Inflammatory macrophage (primary cell): ENCODE measurements around the gene SCAMP4.
A peak's percentile ranks its signal among the peaks of the same experiment; 100 is the strongest.

Source experiments
- DNase-seq, 2 donors: peaks; one replicate each; pipeline ENCODE4 v3.0.0-alpha.2; 2020 to 2022
- total RNA-seq, 18 experiments: gene quantifications; one replicate each; lab custom pipeline; 2026; ENCODE audit warnings: mixed read lengths in 6 of 18, inconsistent platforms in 2 of 18; lab: John Stamatoyannopoulos, UW

SCAMP4 gene, protein sequence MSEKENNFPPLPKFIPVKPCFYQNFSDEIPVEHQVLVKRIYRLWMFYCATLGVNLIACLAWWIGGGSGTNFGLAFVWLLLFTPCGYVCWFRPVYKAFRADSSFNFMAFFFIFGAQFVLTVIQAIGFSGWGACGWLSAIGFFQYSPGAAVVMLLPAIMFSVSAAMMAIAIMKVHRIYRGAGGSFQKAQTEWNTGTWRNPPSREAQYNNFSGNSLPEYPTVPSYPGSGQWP
- 9.1 to 50.9 (median 18.9) reads per million in 18 experiments for total RNA-seq

DNA sequence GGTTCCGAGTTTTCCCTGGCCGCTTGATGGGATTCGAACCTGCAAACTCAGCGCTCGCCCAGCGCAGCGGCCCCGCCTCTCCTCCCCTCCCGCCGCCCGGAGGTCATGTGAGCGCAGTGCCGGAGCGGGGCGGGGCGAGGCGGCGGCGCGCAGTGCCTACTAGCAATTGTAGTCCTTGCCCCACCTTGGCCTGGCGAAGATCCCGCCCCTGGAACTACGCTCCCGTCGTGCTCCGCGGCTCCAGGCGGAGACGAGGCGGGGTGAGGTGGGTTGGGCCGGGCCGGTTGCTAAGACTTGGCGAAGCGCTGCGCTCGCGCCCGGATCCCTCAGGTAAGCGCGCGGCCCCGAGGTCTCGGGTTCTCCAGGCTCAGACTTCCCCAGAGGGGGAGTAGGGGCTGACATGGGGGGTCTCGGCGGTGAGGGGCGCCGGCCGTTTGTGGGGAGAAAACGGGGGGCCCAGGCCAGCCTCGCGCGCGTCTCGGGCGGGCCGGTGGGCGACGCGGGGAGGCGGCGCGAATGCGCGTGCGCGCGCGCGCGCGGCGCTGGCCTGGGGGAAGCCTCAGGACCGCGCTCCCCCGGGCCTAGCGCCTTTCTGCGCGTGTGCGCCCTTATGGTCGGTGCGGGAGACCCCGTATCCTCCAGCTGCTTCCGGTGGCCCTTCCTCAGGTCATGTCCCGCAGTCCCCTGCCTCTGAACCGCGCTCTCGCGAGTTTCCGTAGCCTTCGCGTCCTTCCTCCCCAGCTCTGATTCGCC is at the start of gene SCAMP4, which contains the start of gene ADAT3:
SCAMP4 (plus strand) TSS at position 290 of the 753 bp plus-strand sequence. CDS start 9,621 bp downstream, outside the sequence.
ADAT3 (plus strand) TSS at position 290 of the 753 bp plus-strand sequence. CDS start 6,649 bp downstream, outside the sequence.
- DNase-seq = peak; percentile 98 to 99

- DNase-seq = peak; percentile 45 to 73
Observed at GRCh38 chr19:1855828-1856255, 49.4 kb upstream of the SCAMP4 start.

DNA sequence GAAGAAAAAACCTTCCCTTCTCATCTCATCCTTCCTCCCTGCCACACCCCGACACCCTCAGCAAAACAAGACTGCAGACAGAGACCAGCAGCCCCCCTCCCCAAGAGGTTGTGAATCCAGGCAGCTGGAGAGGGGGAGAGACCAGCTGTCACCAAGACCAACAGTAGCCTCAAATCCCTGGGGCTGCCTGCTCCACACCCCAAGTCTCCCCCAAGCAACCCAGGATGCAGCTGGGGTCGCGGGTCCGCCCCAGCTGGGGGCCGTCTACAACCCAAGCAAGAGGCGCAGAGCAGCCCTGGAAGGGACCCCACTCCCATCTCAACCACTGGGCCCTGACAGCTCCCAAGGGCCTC is 48.9 kb upstream of the SCAMP4 start:
- no peak for DNase-seq

GRCh38 chr19:1856698-1857603 is 48.2 kb upstream of the SCAMP4 start:
- DNase-seq = peak; percentile 91 to 92

DNA sequence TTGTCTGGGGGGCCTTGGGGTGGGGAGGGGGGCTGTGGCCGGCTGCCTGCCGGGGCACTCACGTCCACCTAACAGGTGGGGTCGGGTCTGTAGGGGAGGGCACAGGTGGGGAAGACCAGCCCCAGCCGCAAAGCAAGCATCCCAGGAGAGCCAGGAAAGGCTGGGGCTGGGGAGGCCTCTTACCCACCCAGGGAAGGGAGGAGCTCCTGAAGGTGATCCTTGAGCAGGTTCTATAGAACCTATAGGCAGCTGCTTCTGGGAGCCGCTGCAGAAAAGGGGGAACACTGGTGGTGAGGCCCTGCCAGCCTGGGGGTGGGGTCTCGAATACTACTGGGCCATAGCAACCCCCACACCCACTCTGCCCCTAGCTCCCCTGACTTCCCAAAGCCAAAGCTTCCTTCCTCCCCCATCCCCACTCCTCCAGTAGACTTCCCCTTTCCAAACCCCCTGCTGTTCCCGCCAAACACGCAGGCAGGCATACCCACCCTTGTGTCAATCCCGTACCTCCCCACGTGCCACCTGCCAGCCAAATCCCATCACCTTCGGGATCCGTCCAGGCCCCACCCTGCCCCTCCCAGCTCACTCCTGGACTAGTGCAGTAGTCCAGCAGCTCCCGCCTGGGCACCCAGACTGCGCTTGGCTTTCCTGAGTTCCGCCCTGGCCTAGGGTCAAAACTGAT is 47.4 kb upstream of the SCAMP4 start:
- peak; percentile 50 to 76 for DNase-seq

- DNase-seq = no peak
Observed at GRCh38 chr19:1858412-1859081, 46.7 kb upstream of the SCAMP4 start.

GRCh38 chr19:1859331-1859781 is 45.8 kb upstream of the SCAMP4 start:
- no peak for DNase-seq

- peak; percentile 35 to 75 for DNase-seq
Observed at GRCh38 chr19:1860042-1860775, 45.0 kb upstream of the SCAMP4 start.

DNA sequence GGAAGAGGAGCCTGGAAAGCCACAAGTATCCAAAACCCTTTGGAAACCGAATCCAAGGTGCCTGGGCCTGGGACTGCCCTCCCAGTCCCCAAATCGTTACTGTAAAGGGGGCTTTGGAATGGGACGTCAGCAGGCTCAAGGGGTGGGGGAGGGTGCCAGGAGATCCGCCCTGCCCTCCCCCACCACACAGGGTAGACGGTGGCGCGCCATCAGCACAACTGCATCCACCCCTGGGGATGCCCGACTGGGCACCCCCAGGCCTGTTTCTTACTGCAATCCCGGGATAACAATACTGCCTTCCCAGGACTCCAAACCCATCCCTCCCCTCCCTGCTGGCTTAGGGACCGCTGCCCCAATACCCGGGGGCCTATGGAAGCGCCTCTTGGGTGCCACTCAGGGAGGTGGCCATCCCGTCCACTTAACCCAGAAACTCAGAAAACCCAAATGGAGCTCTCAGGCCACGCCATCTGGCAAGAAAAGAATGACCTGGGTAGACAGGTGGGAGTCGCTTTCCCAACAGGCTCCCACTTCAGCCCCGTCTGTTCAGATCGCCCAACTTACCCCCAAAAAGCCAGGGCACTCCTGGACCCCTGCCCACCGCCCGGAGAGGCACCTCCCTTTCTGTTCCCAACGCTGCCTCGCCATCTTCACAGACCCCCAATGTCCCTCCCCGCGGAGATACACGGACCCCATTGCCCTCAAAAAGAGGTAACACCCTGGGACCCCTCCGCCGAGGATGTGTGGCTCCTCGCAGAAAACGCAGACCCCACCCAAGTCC is 44.2 kb upstream of the SCAMP4 start:
- DNase-seq = no peak

GRCh38 chr19:1861599-1862031 is 43.6 kb upstream of the SCAMP4 start:
- no peak for DNase-seq

DNA sequence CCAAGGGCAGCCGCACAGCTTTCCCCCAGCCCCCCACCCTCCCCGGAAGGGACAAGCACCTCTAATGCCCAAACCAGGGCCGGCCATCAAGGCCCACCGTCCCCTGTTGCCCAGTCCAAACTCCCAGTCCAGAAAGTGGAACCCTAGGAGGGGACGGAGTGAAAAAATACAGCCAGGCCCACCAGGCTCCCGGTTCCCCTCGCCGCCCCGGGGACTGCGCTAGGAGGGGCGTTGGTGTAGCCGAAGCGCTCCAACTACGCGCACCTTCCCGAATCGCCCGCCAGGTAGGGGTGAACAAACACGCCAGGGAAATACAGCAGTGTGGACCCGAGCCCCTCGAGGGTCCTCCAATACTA is 43.2 kb upstream of the SCAMP4 start:
- no peak for DNase-seq

- DNase-seq = peak in 1 of 2 donors; percentile 50
Observed at GRCh38 chr19:1862424-1863327, 42.5 kb upstream of the SCAMP4 start.

DNA sequence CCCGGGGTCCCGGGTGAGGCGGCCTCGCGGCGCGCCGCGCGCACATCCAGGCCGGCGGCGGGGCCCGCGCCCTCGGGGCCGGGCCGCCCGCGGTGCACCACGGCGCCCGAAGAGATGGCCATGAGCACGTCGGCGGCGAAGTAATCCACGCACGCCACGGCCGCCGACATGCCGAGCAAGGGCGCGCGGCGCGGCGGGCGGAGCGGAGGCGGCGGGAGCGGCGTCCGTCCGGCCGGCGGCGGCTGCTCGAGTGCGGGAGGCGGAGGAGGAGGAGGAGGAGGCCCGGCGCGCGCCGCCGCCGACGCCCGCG is 41.9 kb upstream of the SCAMP4 start, which contains the start of gene KLF16:
KLF16 (minus strand) TSS at position 252 of the 310 bp plus-strand sequence; CDS start at position 170, 82 bp downstream.
- DNase-seq = no peak

- DNase-seq = peak; percentile 92 to 96
Observed at GRCh38 chr19:1863638-1864479, 41.3 kb upstream of the SCAMP4 start.

DNA sequence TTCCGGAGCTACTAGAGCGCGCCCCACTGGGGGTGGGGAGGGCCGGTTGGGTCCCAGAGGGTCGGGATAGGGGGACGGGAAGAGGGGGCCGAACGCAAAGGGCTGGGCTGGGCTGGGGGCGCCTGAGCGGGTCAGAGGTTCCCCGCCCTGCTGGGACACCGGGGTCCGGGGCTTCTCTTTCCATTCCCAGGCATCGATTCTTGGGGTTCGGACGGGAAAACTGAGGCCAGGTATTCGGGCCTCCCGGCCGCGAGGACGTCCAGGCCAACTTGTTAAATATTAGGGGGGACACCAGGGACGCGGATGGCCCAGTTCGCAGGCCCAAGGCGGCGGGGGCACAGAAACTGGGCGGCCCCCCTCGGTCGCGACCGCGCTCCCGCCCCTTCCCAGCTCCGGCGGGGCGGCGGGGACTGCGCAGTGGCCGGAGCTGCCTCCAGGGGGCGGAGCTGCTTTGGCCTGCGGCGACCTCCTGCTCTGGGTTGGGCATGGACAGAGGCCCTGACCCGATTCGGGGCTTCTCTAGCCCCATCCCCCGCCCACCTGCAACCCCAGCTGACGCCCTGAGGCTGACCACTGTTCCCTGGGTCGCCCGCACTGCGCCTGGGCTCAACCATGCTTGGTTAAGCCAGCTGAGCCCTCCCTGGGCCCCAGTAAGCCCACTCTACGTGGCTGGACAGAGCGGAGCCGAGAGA is 40.6 kb upstream of the SCAMP4 start:
- DNase-seq = peak; percentile 71 to 78

DNA sequence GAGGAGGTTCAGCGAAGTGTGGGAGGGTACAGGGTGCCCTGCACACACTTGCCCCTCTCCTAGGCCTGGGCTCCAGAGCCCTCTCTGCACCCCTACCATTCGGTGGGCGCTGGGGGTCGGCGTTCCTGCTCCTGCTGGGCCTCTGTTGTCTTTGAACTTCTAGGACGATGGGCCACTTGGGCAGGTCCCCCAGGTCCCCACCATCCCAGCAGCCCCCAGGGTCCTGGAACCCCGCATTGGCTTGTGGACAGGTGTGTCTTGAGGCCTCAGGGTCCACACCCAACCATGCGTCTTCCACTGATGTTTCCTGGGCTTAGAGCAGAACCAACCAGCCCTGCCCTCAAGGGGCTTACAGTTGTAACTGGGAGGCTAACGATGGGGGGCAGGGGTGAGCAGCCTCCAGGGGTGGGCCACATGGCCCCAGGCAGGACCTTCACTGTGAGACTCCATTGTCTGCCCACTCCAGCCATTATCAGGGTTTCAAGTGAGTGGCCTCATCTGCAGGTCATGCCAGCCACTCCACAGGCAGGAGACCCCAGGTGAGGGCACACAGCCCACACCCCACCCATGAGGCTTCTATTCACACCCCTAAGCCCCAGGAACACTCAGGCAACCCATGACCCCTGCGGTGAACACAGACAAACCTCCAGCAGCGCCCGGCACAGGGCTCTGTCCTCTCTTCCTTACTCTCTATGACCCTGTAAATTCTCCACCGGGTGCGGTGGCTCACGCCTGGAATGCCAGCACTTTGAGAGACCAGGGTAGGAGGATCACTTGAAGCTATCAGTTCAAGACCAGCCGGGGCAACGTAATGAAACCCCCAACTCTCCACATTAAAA is 39.8 kb upstream of the SCAMP4 start:
- DNase-seq = no peak
